GM12873 (cell line): ENCODE measurements around the gene CHD5.

Experiments
- TF ChIP-seq, protein P1 (sequence below): IDR thresholded peaks from 2 replicates; pipeline ENCODE4 v1.5.1; 2012; ENCODE audit warnings: low read depth, mild to moderate bottlenecking, moderate library complexity, low read length, control low read depth; ENCODE audit not compliant: insufficient read depth; ENCODE audit errors: missing control alignments

Gene CHD5

DNA sequence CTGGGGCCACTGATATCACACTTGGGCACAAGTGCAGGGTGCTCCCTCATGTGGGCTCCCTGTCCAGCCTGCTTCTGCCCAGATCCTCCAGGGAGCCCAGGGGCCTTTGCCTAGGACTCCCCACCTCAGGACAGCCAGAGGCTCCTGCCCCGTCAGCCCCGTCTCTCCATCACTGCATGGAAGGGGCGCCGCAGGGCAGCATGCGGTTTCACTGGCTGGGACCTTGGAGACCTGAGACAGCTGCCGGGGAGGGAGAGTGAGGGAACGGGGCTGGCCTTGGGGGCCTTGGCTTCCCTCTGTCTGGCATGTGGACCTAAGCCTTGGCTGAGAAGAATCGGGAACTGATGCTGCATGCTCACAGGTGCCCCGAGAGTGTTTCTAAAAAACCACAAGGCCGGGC, 87.9 kb downstream of the CHD5 start:
- TF ChIP-seq, protein P1, sequence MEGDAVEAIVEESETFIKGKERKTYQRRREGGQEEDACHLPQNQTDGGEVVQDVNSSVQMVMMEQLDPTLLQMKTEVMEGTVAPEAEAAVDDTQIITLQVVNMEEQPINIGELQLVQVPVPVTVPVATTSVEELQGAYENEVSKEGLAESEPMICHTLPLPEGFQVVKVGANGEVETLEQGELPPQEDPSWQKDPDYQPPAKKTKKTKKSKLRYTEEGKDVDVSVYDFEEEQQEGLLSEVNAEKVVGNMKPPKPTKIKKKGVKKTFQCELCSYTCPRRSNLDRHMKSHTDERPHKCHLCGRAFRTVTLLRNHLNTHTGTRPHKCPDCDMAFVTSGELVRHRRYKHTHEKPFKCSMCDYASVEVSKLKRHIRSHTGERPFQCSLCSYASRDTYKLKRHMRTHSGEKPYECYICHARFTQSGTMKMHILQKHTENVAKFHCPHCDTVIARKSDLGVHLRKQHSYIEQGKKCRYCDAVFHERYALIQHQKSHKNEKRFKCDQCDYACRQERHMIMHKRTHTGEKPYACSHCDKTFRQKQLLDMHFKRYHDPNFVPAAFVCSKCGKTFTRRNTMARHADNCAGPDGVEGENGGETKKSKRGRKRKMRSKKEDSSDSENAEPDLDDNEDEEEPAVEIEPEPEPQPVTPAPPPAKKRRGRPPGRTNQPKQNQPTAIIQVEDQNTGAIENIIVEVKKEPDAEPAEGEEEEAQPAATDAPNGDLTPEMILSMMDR: no peak

DNA sequence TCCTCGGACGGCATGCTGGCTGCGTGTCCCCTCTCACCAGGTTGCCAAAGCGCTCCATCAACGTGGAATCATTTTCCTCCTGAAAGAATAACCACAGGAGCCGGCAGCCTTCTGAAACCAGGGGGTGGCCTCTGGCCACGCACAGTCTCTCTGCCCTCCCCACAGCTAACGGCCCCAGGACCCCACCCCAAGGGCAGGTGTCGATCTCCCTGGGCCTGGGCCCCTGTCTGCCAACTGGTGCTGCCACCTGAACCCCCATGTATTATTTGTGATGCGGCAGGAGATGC, 88.4 kb downstream of the CHD5 start:
- TF ChIP-seq, protein P1: no peak

GRCh38 chr1:6090996-6091822, 88.9 kb downstream of the CHD5 start:
- TF ChIP-seq, protein P1: no peak

DNA sequence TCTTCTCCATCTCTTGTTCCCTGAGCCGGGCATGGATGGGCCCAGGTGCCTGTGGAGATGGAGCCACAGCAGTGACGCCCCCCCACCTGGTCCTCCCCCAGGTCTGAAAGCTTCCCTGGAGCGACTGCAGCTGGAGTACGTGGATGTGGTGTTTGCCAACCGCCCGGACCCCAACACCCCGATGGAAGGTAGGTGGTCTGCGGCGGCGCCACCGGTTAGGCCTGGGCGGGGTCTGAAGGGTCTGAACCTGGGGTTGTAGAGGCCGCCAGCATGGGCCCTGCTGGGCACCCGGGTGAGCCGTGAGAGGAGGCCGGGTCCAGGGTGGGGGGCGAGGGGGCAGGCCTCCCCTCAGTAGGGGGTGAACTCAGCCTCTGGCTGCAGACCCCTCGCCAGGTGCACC, 89.8 kb downstream of the CHD5 start:
- TF ChIP-seq, protein P1: no peak

- TF ChIP-seq, protein P1: no peak
Measured at GRCh38 chr1:6088956-6089355, 91.2 kb downstream of the CHD5 start.

GRCh38 chr1:6087958-6088357, 92.2 kb downstream of the CHD5 start:
- TF ChIP-seq, protein P1: no peak

- TF ChIP-seq, protein P1: no peak
Measured at GRCh38 chr1:6087377-6087772, 92.7 kb downstream of the CHD5 start.
